B cell (primary cell): Measurements from ENCODE around the gene SDK2.

Experiments
- CTCF ChIP-seq: fragments of 200-600 bp; IDR thresholded peaks from one replicate; pipeline ENCODE4 v1.8.0; 2022; ENCODE audit warnings: antibody characterized with exemption, mild to moderate bottlenecking
- EZH2 ChIP-seq: IDR thresholded peaks from 2 replicates; pipeline ENCODE4 v1.6.1; 2012; ENCODE audit warnings: borderline replicate concordance, low read depth, mild to moderate bottlenecking, moderate library complexity, low read length; ENCODE audit not compliant: insufficient read depth, poor library complexity, severe bottlenecking

DNA sequence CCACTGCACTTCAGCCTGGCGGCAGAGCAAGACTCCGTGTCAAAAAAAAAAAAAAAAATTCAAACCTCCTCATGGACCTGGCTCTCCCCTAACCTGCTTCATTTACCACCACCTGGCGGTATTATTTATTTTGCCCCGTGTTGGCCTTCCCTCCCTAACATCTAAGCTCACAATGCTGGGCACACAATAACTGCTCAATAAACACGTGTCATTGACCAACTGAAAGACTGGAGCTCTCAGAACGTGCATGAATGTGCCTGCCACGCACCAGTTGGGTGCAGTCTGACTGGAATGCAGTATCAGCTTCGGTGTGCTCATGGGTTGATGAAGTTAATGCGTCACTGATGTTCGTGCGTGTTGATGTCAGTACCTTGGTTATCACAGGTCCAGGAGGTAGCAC is 268.1 kb downstream of the SDK2 start:
- TF ChIP-seq CTCF (no peak), EZH2 (no peak)
